Pancreas (tissue), 10 donors: ENCODE measurements around the gene MTG2. TPM values are rescaled to one million over a fixed set of nuclear protein-coding genes. Genes with fewer than 3 reads are reported as not detected.
A peak's percentile ranks its signal among the peaks of the same experiment; 100 is the strongest.

Experiments
- ATAC-seq, 4 donors: fragments of 200-7000 bp; cut with Tn5 transposase; one replicate each; pipeline versions ENCODE4 v1.8.0 to v1.9.1; 2020; ENCODE audit warnings: mild to moderate bottlenecking in 4 of 4, moderate library complexity in 4 of 4
- DNase-seq, 6 donors: peaks; one replicate each; pipeline ENCODE4 v3.0.0-alpha.2; 2020
- FAIRE-seq: peaks from 2 replicates; lab custom pipeline; 2012; peaks lifted over from hg19 to GRCh38; lab: Jason Lieb, UNC
- H3K27ac ChIP-seq, 4 donors: fragments of 200-600 bp; sonication (generic); 1 replicate in 3 of 4; 2 replicates in 1 of 4; pipeline versions ENCODE4 v1.5.0 to v1.8.0; 2020
- H3K27me3 ChIP-seq, 4 donors: fragments of 200-600 bp; one replicate each; pipeline ENCODE4 v1.8.0; 2021
- H3K36me3 ChIP-seq, 3 donors: fragments of 200-600 bp; sonication (generic) in 1 of 3; one replicate each; pipeline versions ENCODE4 v1.5.0 to v1.8.0; 2020 to 2021
- H3K4me1 ChIP-seq, 3 donors: fragments of 200-600 bp; one replicate each; pipeline ENCODE4 v1.8.0; 2021
- H3K4me3 ChIP-seq, 4 donors: fragments of 200-600 bp; sonication (generic) in 2 of 4; one replicate each; pipeline versions ENCODE4 v1.5.0 to v1.8.0; 2020 to 2021
- H3K9me3 ChIP-seq, 4 donors: fragments of 200-600 bp; one replicate each; pipeline ENCODE4 v1.8.0; 2021
- CTCF ChIP-seq, 4 donors: fragments of 200-600 bp; sonication (generic) in 3 of 4; IDR thresholded peaks; one replicate each; pipeline versions ENCODE4 v1.5.0 to v1.8.0; 2021; ENCODE audit warnings: antibody characterized with exemption in 4 of 4
- WGBS, 2 donors: extraction: QIAGEN DNeasy Blood & Tissue Kit; methylation state at CpG; one replicate each; pipeline ENCODE4 v1.1.7; 2013; 5-methylcytosine and 5-hydroxymethylcytosine counted together
- intact Hi-C, 3 donors: fragments of 100-400 bp; cut with DNase I; formaldehyde crosslinking; loops; one replicate each; pipeline versions ENCODE4 v1.11.1 to v1.14.2; 2022
- polyA plus RNA-seq, 2 donors: library from polyadenylated mRNA; stranded (reverse); fragments of 200-250 nt; gene quantifications; one replicate each; pipeline ENCODE4 v1.2.3, GENCODE V29; 2013
- total RNA-seq, 6 donors: library from RNA; stranded (reverse); fragmentation: NEBNext Ultra II Directional in 4 of 6; extraction: Animal tissue kit (Norgen Biotek cat#: 25700) in 4 of 6; gene quantifications; one replicate each; pipeline versions ENCODE4 v1.2.1 to v1.2.4, GENCODE V29; 2021 to 2023
- donor health status: healthy with polysubstance abuse.
- donor health status: DM: no; HTN: no; CAD: no; lungs with moderate emphysema.
- donor health status: DM: no; HTN: no; CAD: no.
- donor health status: control.
- donor health status: control.
- donor health status: Bipolar disorder and iron deficiency.
- donor health status: DM: yes; HTN: yes; CAD: no.
- donor health status: DM: no; HTN: no; CAD: no.
- donor health status: DM: no; HTN: no; CAD: no.
- donor health status: DM: yes; HTN: yes; CAD: no.

MTG2 gene
- total and polyA plus RNA-seq, 8 donors = 9.7 to 55.3 (median 14.2) TPM

GRCh38 chr20:62225026-62225425 lies 42.2 kb downstream of the MTG2 start:
- Histone ChIP-seq H3K4me1 (peaks cover 7 to 15% (median 12%) of the 10 kb centered on the region in 3 donors), H3K4me3 (no peak overlapping the region), H3K27me3 (peaks cover 0 to 8% (median 0%) of the 10 kb centered on the region in 4 donors), H3K9me3 (no peaks in the 10 kb centered on the region), H3K27ac (no peak overlapping the region), H3K36me3 (no peaks in the 10 kb centered on the region)
- ATAC-seq (no peak), FAIRE-seq (no peak), DNase-seq (peak in 1 of 6 donors; percentile 42)
- no peak for TF ChIP-seq CTCF (IDR thresholded peaks at IDR 0.05)
- 85% methylated on average over 13 of the region's 13 CpGs for WGBS, 2 donors
- intact Hi-C loops = no loop called here

- Histone ChIP-seq H3K27me3 (peaks cover 0 to 3% (median 0%) of the 10 kb centered on the region in 4 donors), H3K4me3 (no peak overlapping the region)
- FAIRE-seq = no peak
Measured at GRCh38 chr20:62225820-62226635, 43.2 kb downstream of the MTG2 start.

GRCh38 chr20:62226707-62227590 lies 44.1 kb downstream of the MTG2 start:
- ATAC-seq = no peak
- Histone ChIP-seq H3K4me1 (peaks cover 0 to 9% (median 6%) of the 10 kb centered on the region in 3 donors), H3K27me3 (no peaks in the 10 kb centered on the region), H3K9me3 (no peaks in the 10 kb centered on the region), H3K36me3 (no peaks in the 10 kb centered on the region), H3K27ac (peak overlapping the region in 1 of 4 donors; percentile 49), H3K4me3 (no peak overlapping the region)
- WGBS, 2 donors = 78 to 88% methylated on average over 24 of the region's 24 CpGs
- TF ChIP-seq CTCF (IDR thresholded peaks at IDR 0.05) = no peak
- intact Hi-C loops = no loop called here
- DNase-seq = peak in 1 of 6 donors; percentile 81
- FAIRE-seq = no peak

More at GRCh38 chr20:62225820-62226635, 43.2 kb downstream of the MTG2 start:
- WGBS, 2 donors = 81 to 84% methylated on average over 17 of the region's 17 CpGs
- Histone ChIP-seq H3K27ac (no peak overlapping the region), H3K4me1 (peaks cover 0 to 9% (median 6%) of the 10 kb centered on the region in 3 donors), H3K36me3 (no peaks in the 10 kb centered on the region), H3K9me3 (no peaks in the 10 kb centered on the region)
- no peak for TF ChIP-seq CTCF (IDR thresholded peaks at IDR 0.05)
- DNase-seq (peak in 1 of 6 donors; percentile 56), ATAC-seq (no peak)
- intact Hi-C loops = no loop called here

GRCh38 chr20:62227591-62227976 lies 44.8 kb downstream of the MTG2 start:
- Histone ChIP-seq H3K9me3 (no peaks in the 10 kb centered on the region), H3K4me3 (no peak overlapping the region), H3K36me3 (no peaks in the 10 kb centered on the region), H3K27ac (peak overlapping the region in 2 of 4 donors; percentile 30 to 49), H3K4me1 (peaks cover 0 to 9% (median 6%) of the 10 kb centered on the region in 3 donors), H3K27me3 (no peaks in the 10 kb centered on the region)
- FAIRE-seq (no peak), ATAC-seq (peak; percentile 44 to 62 (median 48)), DNase-seq (peak in 2 of 6 donors; percentile 37 to 56)
- no peak for TF ChIP-seq CTCF (IDR thresholded peaks at IDR 0.05)
- 31 to 42% methylated on average over 9 to 10 of the region's 10 CpGs for WGBS, 2 donors
- intact Hi-C loops = no loop called here
